HFFc6 (cell line): ENCODE results near the gene TULP4. TPM values are rescaled to one million over a fixed set of nuclear protein-coding genes. Genes with fewer than 3 reads are reported as not detected.

ENCODE experiments used
- DNase-seq: peaks from one replicate; pipeline ENCODE4 v3.0.0-alpha.2; 2018
- H3K27ac Mint-ChIP-seq: 2 replicates; pipeline ENCODE4 v1.8.0; 2020; ENCODE audit warnings: mild to moderate bottlenecking, mixed read lengths
- H3K27me3 Mint-ChIP-seq: 2 replicates; pipeline ENCODE4 v1.8.0; 2021; ENCODE audit warnings: mild to moderate bottlenecking, moderate library complexity, mixed read lengths; ENCODE audit not compliant: insufficient read depth
- H3K36me3 Mint-ChIP-seq: 2 replicates; pipeline ENCODE4 v1.8.0; 2021; ENCODE audit warnings: low read depth, mixed read lengths
- H3K4me1 Mint-ChIP-seq: 2 replicates; pipeline ENCODE4 v1.8.0; 2020; ENCODE audit warnings: low read depth, mixed read lengths
- H3K4me3 Mint-ChIP-seq: 2 replicates; pipeline ENCODE4 v1.8.0; 2020; ENCODE audit warnings: mild to moderate bottlenecking, moderate library complexity, mixed read lengths
- H3K9me3 Mint-ChIP-seq: 2 replicates; pipeline ENCODE4 v1.8.0; 2020; ENCODE audit warnings: mild to moderate bottlenecking, mixed read lengths
- CTCF ChIP-seq: fragments of 200-600 bp; sonication (generic); IDR thresholded peaks from 2 replicates; pipeline ENCODE4 v1.5.0; 2021; ENCODE audit warnings: antibody characterized with exemption, mild to moderate bottlenecking
- total RNA-seq, 6 experiments: library from RNA; stranded (reverse); fragmentation: NEBNext Ultra II Directional; extraction: Animal tissue kit (Norgen Biotek cat#: 25700); gene quantifications; 2 replicates in 1 of 6; 3 replicates in 5 of 6; pipeline ENCODE4 v1.2.3, GENCODE V29; 2021

The TULP4 gene
- total RNA-seq, 6 experiments from 2014 or later = 48.4 to 55.2 (median 51.8) TPM

DNA sequence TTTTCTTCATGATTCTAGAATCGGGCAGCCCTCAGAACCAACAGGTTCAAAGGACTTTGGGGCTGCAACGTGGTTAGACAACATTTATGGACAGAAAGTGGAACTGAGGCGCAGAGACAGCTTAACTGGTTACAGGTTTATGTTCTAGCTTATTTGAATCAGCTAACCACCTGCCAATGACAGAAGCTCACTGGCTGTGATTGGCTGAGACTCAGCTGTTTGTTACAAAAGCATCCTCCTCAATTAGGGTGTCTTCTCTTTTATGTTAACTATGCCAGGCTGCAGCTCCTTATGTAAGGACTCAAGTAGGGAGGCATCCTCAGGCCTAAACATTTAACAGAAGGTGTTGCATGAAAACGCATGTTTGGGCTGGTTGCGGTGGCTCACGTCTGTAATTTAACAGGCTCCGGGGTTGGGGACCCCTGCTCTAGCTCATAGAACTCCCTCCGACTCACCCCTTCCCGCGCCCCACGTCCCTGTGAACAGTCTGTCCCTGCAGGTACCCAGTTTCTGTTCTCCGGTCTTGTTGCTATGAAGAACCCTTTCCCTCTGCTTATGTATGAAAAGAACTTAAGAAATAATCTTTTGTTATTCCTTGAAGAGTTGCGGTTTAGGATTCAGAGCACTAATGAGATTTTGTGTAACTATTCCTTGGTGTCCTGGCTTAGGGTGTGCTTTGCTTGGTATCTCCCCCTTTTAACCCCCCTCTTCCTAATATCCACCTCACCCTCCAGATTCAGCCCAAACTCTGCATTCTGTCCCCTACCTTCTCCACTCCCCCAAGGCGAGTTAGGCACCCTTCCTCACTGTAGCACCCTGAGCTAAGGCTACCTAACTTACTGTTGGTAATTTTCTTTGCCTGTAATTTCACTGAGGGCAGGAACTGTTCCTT, 246.4 kb downstream of the TULP4 start:
- Mint-ChIP-seq H3K27me3 (peaks cover 7% of the 10 kb centered on the region), H3K9me3 (no peaks in the 10 kb centered on the region), H3K27ac (peak overlapping the region; percentile 42; the same call in 1 of the 2 replicates), H3K4me1 (peaks cover 29% of the 10 kb centered on the region), H3K4me3 (peak overlapping the region; percentile 60), H3K36me3 (no peaks in the 10 kb centered on the region)
- TF ChIP-seq CTCF = no peak
- DNase-seq = no peak

DNA sequence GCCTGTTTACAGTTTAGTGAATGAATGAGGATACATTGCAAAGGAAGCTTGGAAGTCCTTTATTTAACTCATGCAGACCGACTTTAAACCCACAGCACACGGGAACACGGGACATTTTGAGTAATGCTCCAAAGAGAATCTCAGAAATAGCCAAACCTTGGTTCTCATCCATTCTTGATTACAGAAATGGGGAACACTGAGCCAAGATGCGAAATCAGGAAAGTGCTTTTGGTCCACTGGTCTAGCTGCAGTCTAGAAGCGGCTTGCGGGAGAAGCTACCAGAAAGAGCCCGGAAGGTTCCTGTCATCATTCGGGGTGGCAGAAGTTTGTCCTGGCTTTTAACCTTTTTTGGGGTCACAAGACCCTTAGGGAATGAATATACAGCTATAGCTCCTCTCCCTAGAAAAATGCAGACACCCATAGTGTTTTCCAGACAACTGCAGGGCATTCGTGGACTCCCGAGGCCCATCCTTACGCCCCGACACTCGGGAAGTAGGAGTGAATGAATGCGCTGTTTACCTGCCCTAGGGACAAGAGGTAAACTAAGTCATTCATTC, 247.2 kb downstream of the TULP4 start:
- H3K27me3 Mint-ChIP-seq = peaks cover 7% of the 10 kb centered on the region
- DNase-seq = no peak
- no peak for TF ChIP-seq CTCF
- H3K4me3 Mint-ChIP-seq = peak overlapping the region; percentile 60
- H3K27ac Mint-ChIP-seq = peak overlapping the region; percentile 42; the same call in 1 of the 2 replicates
- no peaks in the 10 kb centered on the region for H3K36me3 Mint-ChIP-seq
- H3K4me1 Mint-ChIP-seq = peaks cover 32% of the 10 kb centered on the region
- H3K9me3 Mint-ChIP-seq = no peaks in the 10 kb centered on the region

- DNase-seq = peak; percentile 64
- Mint-ChIP-seq H3K27me3 (peaks cover 4% of the 10 kb centered on the region), H3K27ac (peak within 1 kb of the TSS; percentile 91), H3K4me1 (peaks cover 32% of the 10 kb centered on the region), H3K9me3 (no peaks in the 10 kb centered on the region), H3K4me3 (peak within 1 kb of the TSS; percentile 93), H3K36me3 (no peaks in the 10 kb centered on the region)
- TF ChIP-seq CTCF = no peak
These were observed 247.9 kb downstream of the TULP4 start, which contains the start of gene TMEM181 for GRCh38 chr6:158559895-158560835. TSS of gene TMEM181 (plus strand) at chr6:158560091. CDS start at chr6:158560225, 134 bp downstream.

- peak overlapping the region; percentile 93 for H3K4me3 Mint-ChIP-seq
- peaks cover 3% of the 10 kb centered on the region for H3K27me3 Mint-ChIP-seq
- TF ChIP-seq CTCF = no peak
- no peaks in the 10 kb centered on the region for H3K36me3 Mint-ChIP-seq
- no peak for DNase-seq
- peaks cover 32% of the 10 kb centered on the region for H3K4me1 Mint-ChIP-seq
- peak overlapping the region; percentile 91 for H3K27ac Mint-ChIP-seq
- H3K9me3 Mint-ChIP-seq = no peaks in the 10 kb centered on the region
These were observed 248.6 kb downstream of the TULP4 start for GRCh38 chr6:158560836-158561320.

Other genes with a start within 250 kb of the TULP4 start
- 1 to 10 TPM; 5.2 to 7.0 (median 6.1) TPM for gene SERAC1, start 144.2 kb upstream of the TULP4 start, total RNA-seq
- 10 to 100 TPM; 34.9 to 46.3 (median 42.1) TPM for gene GTF2H5, start 144.1 kb upstream of the TULP4 start, total RNA-seq
- 10 to 100 TPM; 25.8 to 37.8 (median 30.1) TPM for gene TMEM181, start 247.6 kb downstream of the TULP4 start, total RNA-seq